Measurements from ENCODE around the gene SKIL.

- TF ChIP-seq POLR2A (IDR thresholded peaks at IDR 0.05), result no peak
- TF ChIP-seq POLR2AphosphoS5 (IDR thresholded peaks at IDR 0.05), result no peak
Measured at GRCh38 chr3:170350515-170351413, 6.8 kb upstream of the SKIL start.
